Prostate gland (tissue), 2 donors: Measurements from ENCODE around the gene TMEM132D.

Source experiments
- POLR2A ChIP-seq: fragments of 450-650 bp; IDR thresholded peaks from one replicate; pipeline ENCODE4 v1.6.1; 2016; ENCODE audit warnings: antibody characterized with exemption, mild to moderate bottlenecking
- POLR2AphosphoS5 ChIP-seq: sonication (generic); formaldehyde crosslinking; IDR thresholded peaks from one replicate; pipeline ENCODE4 v1.6.1; 2017; ENCODE audit warnings: antibody characterized with exemption
- TF ChIP-seq, protein P1 (sequence below), 4 experiments: fragments of 200-600 bp in 2 of 4; fragments of 450-650 bp in 2 of 4; sonication (generic) in 2 of 4; IDR thresholded peaks; 1 replicate in 3 of 4; 2 replicates in 1 of 4; pipeline ENCODE4 v1.5.1; 2016 to 2019; ENCODE audit warnings: antibody characterized with exemption in 4 of 4, mild to moderate bottlenecking in 2 of 4, moderate library complexity in 2 of 4

DNA sequence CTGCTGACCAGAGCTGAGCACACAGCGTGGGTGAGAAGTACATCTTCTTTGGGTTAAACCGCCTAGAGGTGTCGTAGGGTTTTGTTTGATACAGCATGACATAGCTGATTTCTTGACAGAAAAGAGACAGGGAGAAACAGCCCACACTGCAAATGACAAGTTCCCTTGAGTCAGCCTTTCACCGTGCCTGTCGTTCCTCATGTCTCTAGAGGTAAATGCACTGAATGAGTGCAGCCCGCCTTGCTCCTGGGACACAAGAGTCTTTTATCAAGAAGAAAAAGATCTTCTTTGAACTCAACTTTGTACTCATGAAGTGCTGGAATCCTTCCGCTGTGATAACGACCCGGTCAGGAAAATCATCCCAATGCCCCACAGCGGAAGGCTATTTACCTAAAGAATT, 77.6 kb downstream of the TMEM132D start:
- TF ChIP-seq, protein P1, sequence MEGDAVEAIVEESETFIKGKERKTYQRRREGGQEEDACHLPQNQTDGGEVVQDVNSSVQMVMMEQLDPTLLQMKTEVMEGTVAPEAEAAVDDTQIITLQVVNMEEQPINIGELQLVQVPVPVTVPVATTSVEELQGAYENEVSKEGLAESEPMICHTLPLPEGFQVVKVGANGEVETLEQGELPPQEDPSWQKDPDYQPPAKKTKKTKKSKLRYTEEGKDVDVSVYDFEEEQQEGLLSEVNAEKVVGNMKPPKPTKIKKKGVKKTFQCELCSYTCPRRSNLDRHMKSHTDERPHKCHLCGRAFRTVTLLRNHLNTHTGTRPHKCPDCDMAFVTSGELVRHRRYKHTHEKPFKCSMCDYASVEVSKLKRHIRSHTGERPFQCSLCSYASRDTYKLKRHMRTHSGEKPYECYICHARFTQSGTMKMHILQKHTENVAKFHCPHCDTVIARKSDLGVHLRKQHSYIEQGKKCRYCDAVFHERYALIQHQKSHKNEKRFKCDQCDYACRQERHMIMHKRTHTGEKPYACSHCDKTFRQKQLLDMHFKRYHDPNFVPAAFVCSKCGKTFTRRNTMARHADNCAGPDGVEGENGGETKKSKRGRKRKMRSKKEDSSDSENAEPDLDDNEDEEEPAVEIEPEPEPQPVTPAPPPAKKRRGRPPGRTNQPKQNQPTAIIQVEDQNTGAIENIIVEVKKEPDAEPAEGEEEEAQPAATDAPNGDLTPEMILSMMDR (IDR thresholded peaks at IDR 0.05), result no peak
- TF ChIP-seq POLR2A, result no peak
- TF ChIP-seq POLR2AphosphoS5, result no peak
